BE2C (cell line): ENCODE data around the gene MAP3K3.

Source experiments
- DNase-seq: peaks from one replicate; pipeline ENCODE4 v3.0.0-alpha.2; 2020
- H3K27me3 ChIP-seq: fragments of 250-450 bp; sonication (Bioruptor Pico); 2 replicates; pipeline ENCODE4 v1.5.1; 2020; ENCODE audit warnings: mild to moderate bottlenecking
- H3K36me3 ChIP-seq: fragments of 250-450 bp; sonication (Bioruptor Pico); 2 replicates; pipeline ENCODE4 v1.5.1; 2020; ENCODE audit warnings: mild to moderate bottlenecking
- H3K4me1 ChIP-seq: fragments of 250-450 bp; sonication (Bioruptor Pico); 2 replicates; pipeline ENCODE4 v1.5.1; 2020
- H3K4me3 ChIP-seq: 2 replicates; pipeline ENCODE4 v1.5.1; 2011; ENCODE audit warnings: low read depth, low read length
- H3K9me3 ChIP-seq: fragments of 250-450 bp; sonication (Bioruptor Pico); 2 replicates; pipeline ENCODE4 v1.5.1; 2020
- CTCF ChIP-seq: IDR thresholded peaks from 2 replicates; pipeline ENCODE4 v1.5.1; 2012; ENCODE audit warnings: mild to moderate bottlenecking, low read depth, low read length

MAP3K3 gene

GRCh38 chr17:63634163-63634562 is 11.9 kb downstream of the MAP3K3 start:
- Histone ChIP-seq H3K27me3 (no peaks in the 10 kb centered on the region), H3K36me3 (peaks cover 33% of the 10 kb centered on the region), H3K4me1 (peaks cover 9% of the 10 kb centered on the region), H3K4me3 (no peak overlapping the region), H3K9me3 (no peaks in the 10 kb centered on the region)
- DNase-seq, result no peak
- no peak for TF ChIP-seq CTCF

- no peak overlapping the region for H3K4me3 ChIP-seq
- H3K4me1 ChIP-seq, result peaks cover 9% of the 10 kb centered on the region
- no peak for DNase-seq
- no peak for TF ChIP-seq CTCF
- peaks cover 33% of the 10 kb centered on the region for H3K36me3 ChIP-seq
- H3K9me3 ChIP-seq, result no peaks in the 10 kb centered on the region
- H3K27me3 ChIP-seq, result no peaks in the 10 kb centered on the region
Measured at GRCh38 chr17:63634816-63635215, 12.6 kb downstream of the MAP3K3 start.

GRCh38 chr17:63635290-63635689 is 13.1 kb downstream of the MAP3K3 start:
- peaks cover 33% of the 10 kb centered on the region for H3K36me3 ChIP-seq
- no peaks in the 10 kb centered on the region for H3K9me3 ChIP-seq
- no peaks in the 10 kb centered on the region for H3K27me3 ChIP-seq
- DNase-seq, result no peak
- no peak for TF ChIP-seq CTCF
- H3K4me1 ChIP-seq, result peaks cover 9% of the 10 kb centered on the region
- H3K4me3 ChIP-seq, result no peak overlapping the region

GRCh38 chr17:63635787-63636186 is 13.6 kb downstream of the MAP3K3 start:
- DNase-seq, result no peak
- peaks cover 9% of the 10 kb centered on the region for H3K4me1 ChIP-seq
- H3K9me3 ChIP-seq, result no peaks in the 10 kb centered on the region
- H3K4me3 ChIP-seq, result no peak overlapping the region
- TF ChIP-seq CTCF, result no peak
- peaks cover 33% of the 10 kb centered on the region for H3K36me3 ChIP-seq
- no peaks in the 10 kb centered on the region for H3K27me3 ChIP-seq

GRCh38 chr17:63639125-63639524 is 16.9 kb downstream of the MAP3K3 start:
- TF ChIP-seq CTCF, result no peak
- DNase-seq, result no peak
- Histone ChIP-seq H3K4me3 (no peak overlapping the region), H3K9me3 (no peaks in the 10 kb centered on the region), H3K4me1 (peaks cover 6% of the 10 kb centered on the region), H3K36me3 (peaks cover 29% of the 10 kb centered on the region), H3K27me3 (no peaks in the 10 kb centered on the region)

GRCh38 chr17:63640038-63640437 is 17.8 kb downstream of the MAP3K3 start:
- H3K27me3 ChIP-seq, result no peaks in the 10 kb centered on the region
- no peaks in the 10 kb centered on the region for H3K9me3 ChIP-seq
- no peak for DNase-seq
- peaks cover 20% of the 10 kb centered on the region for H3K36me3 ChIP-seq
- peaks cover 4% of the 10 kb centered on the region for H3K4me1 ChIP-seq
- no peak for TF ChIP-seq CTCF
- H3K4me3 ChIP-seq, result no peak overlapping the region
